Karpas-422 (cell line): ENCODE measurements around the gene PHF8. TPM values are rescaled to one million over a fixed set of nuclear protein-coding genes. Genes with fewer than 3 reads are reported as not detected.

Experiments
- small RNA-seq: library from RNA; depleted of rRNA; stranded (forward); fragments of <200 nt; gene quantifications from one replicate; pipeline ENCODE3, GENCODE V24; 2014
- total RNA-seq: library from RNA; depleted of rRNA; stranded (reverse); fragments of >200 nt; shearing (Covaris generic); gene quantifications from 2 replicates; pipeline ENCODE4 v1.2.3, GENCODE V29; 2014; ENCODE audit warnings: low replicate concordance; rRNA removed

Gene PHF8
- total RNA-seq, 1 experiment from 2014 or later = 43.3 TPM

Small RNAs within 50 kb of the gene (small RNA-seq; reads per million reads assigned to genes)
- 5.9 reads per million, percentile 83 among the genes with 10 or more reads in this experiment for gene RNA5SP505

Other genes starting within 250 kb of the PHF8 start
- gene FAM120C, start 138.8 kb upstream of the PHF8 start, total RNA-seq = 11.1 and 16.6 TPM in 2 replicates